ENCODE results near the gene HYDIN.

GRCh38 chr16:70769761-70770160, 460.8 kb downstream of the HYDIN start:
- no peak for TF ChIP-seq ZNF70 (CRISPR knock-in tag; IDR thresholded peaks at IDR 0.05)
- TF ChIP-seq, protein P1, sequence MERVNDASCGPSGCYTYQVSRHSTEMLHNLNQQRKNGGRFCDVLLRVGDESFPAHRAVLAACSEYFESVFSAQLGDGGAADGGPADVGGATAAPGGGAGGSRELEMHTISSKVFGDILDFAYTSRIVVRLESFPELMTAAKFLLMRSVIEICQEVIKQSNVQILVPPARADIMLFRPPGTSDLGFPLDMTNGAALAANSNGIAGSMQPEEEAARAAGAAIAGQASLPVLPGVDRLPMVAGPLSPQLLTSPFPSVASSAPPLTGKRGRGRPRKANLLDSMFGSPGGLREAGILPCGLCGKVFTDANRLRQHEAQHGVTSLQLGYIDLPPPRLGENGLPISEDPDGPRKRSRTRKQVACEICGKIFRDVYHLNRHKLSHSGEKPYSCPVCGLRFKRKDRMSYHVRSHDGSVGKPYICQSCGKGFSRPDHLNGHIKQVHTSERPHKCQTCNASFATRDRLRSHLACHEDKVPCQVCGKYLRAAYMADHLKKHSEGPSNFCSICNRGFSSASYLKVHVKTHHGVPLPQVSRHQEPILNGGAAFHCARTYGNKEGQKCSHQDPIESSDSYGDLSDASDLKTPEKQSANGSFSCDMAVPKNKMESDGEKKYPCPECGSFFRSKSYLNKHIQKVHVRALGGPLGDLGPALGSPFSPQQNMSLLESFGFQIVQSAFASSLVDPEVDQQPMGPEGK (CRISPR knock-in tag; IDR thresholded peaks at IDR 0.05; ENCODE audit: borderline replicate concordance) = no peak
- TF ChIP-seq ZNF8 (CRISPR knock-in tag; IDR thresholded peaks at IDR 0.05) = no peak
- TF ChIP-seq TCF4 (CRISPR knock-in tag; IDR thresholded peaks at IDR 0.05; ENCODE audit: borderline replicate concordance) = no peak
- TF ChIP-seq ARNTL (CRISPR knock-in tag; IDR thresholded peaks at IDR 0.05; ENCODE audit: borderline replicate concordance, low read depth) = no peak
- no peak for TF ChIP-seq RARB (CRISPR knock-in tag; IDR thresholded peaks at IDR 0.05)
- TF ChIP-seq, protein P2, sequence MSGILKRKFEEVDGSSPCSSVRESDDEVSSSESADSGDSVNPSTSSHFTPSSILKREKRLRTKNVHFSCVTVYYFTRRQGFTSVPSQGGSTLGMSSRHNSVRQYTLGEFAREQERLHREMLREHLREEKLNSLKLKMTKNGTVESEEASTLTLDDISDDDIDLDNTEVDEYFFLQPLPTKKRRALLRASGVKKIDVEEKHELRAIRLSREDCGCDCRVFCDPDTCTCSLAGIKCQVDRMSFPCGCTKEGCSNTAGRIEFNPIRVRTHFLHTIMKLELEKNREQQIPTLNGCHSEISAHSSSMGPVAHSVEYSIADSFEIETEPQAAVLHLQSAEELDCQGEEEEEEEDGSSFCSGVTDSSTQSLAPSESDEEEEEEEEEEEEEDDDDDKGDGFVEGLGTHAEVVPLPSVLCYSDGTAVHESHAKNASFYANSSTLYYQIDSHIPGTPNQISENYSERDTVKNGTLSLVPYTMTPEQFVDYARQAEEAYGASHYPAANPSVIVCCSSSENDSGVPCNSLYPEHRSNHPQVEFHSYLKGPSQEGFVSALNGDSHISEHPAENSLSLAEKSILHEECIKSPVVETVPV (CRISPR knock-in tag; IDR thresholded peaks at IDR 0.05) = no peak
- no peak for TF ChIP-seq POU6F1 (CRISPR knock-in tag; IDR thresholded peaks at IDR 0.05; ENCODE audit: borderline replicate concordance, low read depth)
- no peak for TF ChIP-seq ISL1 (CRISPR knock-in tag; IDR thresholded peaks at IDR 0.05)
- TF ChIP-seq CREB5 (CRISPR knock-in tag; IDR thresholded peaks at IDR 0.05; ENCODE audit: low read depth) = no peak
- TF ChIP-seq BACH2 (CRISPR knock-in tag; IDR thresholded peaks at IDR 0.05; ENCODE audit: borderline replicate concordance) = no peak
- no peak for TF ChIP-seq ESRRG (CRISPR knock-in tag; IDR thresholded peaks at IDR 0.05)

Data from SK-N-SH treated with all-trans-retinoic acid at 6 μM for 48 hours (cell line).